ENCODE results near the gene ALDH8A1.

DNA sequence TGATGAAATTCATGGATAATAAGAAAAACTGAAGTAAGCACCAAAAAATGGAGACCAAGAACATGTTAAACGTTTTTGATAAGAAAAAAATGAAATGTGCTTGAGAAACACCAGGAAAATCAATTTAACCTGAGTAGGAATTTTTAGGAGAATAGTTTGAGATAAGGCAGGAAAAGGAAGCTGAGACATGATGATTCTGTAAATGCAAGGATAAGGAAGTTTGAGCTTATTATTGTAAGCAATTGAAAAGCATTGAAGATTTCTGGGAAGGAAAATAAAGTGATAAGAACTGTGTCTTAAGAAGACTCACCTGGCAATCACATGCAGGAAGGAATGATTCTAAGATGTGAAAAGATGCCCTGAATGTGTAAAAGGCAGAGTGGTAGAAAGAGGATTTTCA lies 66.6 kb downstream of the ALDH8A1 start:
- no peak for TF ChIP-seq POLR2A (IDR thresholded peaks at IDR 0.05; ENCODE audit: low read length)
- TF ChIP-seq GATA1 (IDR thresholded peaks at IDR 0.05; ENCODE audit: low read depth, low read length): no peak

Measured in erythroblast (primary cell).